Endothelial cell (in vitro differentiated cells): ENCODE results near the gene MXD4. TPM values are rescaled to one million over a fixed set of nuclear protein-coding genes. Genes with fewer than 3 reads are reported as not detected.

ENCODE experiments used
- DNase-seq: peaks from one replicate; pipeline ENCODE4 v3.0.0; 2021; ENCODE audit warnings: low spot score
- H3K27ac Mint-ChIP-seq: one replicate; pipeline ENCODE4 v1.8.0; 2021; ENCODE audit warnings: mixed read lengths, inconsistent platforms; ENCODE audit not compliant: unreplicated experiment
- H3K27me3 Mint-ChIP-seq: one replicate; pipeline ENCODE4 v1.8.0; 2021; ENCODE audit warnings: mild to moderate bottlenecking, moderate library complexity, mixed read lengths, inconsistent platforms; ENCODE audit not compliant: unreplicated experiment
- H3K36me3 Mint-ChIP-seq: one replicate; pipeline ENCODE4 v1.8.0; 2021; ENCODE audit warnings: mild to moderate bottlenecking, low read depth, mixed read lengths, inconsistent platforms; ENCODE audit not compliant: unreplicated experiment
- H3K4me1 Mint-ChIP-seq: one replicate; pipeline ENCODE4 v1.8.0; 2021; ENCODE audit warnings: mild to moderate bottlenecking, mixed read lengths, inconsistent platforms; ENCODE audit not compliant: unreplicated experiment
- H3K4me3 Mint-ChIP-seq: one replicate; pipeline ENCODE4 v1.8.0; 2021; ENCODE audit warnings: mild to moderate bottlenecking, mixed read lengths, inconsistent platforms; ENCODE audit not compliant: unreplicated experiment
- H3K9me3 Mint-ChIP-seq: one replicate; pipeline ENCODE4 v1.8.0; 2021; ENCODE audit warnings: mixed read lengths, inconsistent platforms; ENCODE audit not compliant: unreplicated experiment
- total RNA-seq: library from RNA; stranded (reverse); fragmentation: NEBNext Ultra II Directional; extraction: Animal tissue kit (Norgen Biotek cat#: 25700); gene quantifications from one replicate; pipeline ENCODE4 v1.2.1, GENCODE V29; 2021; ENCODE audit not compliant: unreplicated experiment
- TF ChIP-seq, protein P1 (sequence below): fragments of 200-600 bp; sonication (generic); IDR thresholded peaks from one replicate; pipeline ENCODE4 v1.5.0; 2021; ENCODE audit warnings: antibody characterized with exemption; ENCODE audit not compliant: unreplicated experiment

The MXD4 gene
- total RNA-seq, 1 donor from 2014 or later: 93.5 TPM

DNA sequence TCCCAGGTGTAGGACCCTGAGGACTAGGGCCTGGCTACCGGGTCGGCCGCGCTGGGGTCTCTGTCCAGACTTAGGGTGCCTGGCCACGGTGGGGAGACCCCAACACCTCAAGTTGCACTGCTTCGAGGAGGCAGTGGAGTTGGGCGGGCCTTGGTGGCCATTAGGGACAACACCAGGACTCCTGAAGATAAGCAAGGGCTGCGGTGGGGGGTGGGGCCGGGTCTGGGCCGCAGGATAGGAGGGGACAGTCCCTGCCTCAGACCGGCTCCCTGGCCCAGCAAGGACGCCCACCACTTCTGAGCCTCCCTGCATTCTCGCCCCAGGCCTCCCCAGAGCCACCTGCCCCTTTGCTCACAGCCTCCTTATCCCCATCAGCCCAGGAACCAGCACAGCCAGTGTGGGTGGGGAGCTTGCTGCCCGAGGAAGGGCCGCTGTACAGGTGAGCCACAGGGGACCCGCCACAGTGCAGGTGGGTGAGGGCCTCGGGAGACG is 5.5 kb upstream of the MXD4 start:
- H3K27ac Mint-ChIP-seq: no peak overlapping the region
- no peak overlapping the region for H3K4me3 Mint-ChIP-seq
- H3K4me1 Mint-ChIP-seq: no peaks in the 10 kb centered on the region
- no peaks in the 10 kb centered on the region for H3K9me3 Mint-ChIP-seq
- TF ChIP-seq, protein P1, sequence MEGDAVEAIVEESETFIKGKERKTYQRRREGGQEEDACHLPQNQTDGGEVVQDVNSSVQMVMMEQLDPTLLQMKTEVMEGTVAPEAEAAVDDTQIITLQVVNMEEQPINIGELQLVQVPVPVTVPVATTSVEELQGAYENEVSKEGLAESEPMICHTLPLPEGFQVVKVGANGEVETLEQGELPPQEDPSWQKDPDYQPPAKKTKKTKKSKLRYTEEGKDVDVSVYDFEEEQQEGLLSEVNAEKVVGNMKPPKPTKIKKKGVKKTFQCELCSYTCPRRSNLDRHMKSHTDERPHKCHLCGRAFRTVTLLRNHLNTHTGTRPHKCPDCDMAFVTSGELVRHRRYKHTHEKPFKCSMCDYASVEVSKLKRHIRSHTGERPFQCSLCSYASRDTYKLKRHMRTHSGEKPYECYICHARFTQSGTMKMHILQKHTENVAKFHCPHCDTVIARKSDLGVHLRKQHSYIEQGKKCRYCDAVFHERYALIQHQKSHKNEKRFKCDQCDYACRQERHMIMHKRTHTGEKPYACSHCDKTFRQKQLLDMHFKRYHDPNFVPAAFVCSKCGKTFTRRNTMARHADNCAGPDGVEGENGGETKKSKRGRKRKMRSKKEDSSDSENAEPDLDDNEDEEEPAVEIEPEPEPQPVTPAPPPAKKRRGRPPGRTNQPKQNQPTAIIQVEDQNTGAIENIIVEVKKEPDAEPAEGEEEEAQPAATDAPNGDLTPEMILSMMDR: no peak
- H3K36me3 Mint-ChIP-seq: peaks cover 4% of the 10 kb centered on the region
- DNase-seq: no peak
- H3K27me3 Mint-ChIP-seq: peaks cover 15% of the 10 kb centered on the region

- Mint-ChIP-seq H3K36me3 (peaks cover 4% of the 10 kb centered on the region), H3K27ac (no peak overlapping the region), H3K9me3 (no peaks in the 10 kb centered on the region), H3K4me1 (no peaks in the 10 kb centered on the region), H3K4me3 (no peak overlapping the region), H3K27me3 (peaks cover 15% of the 10 kb centered on the region)
- TF ChIP-seq, protein P1: no peak
- DNase-seq: no peak
Measured at GRCh38 chr4:2266821-2267220, 4.9 kb upstream of the MXD4 start.

GRCh38 chr4:2266181-2266580 is 4.3 kb upstream of the MXD4 start:
- no peak overlapping the region for H3K27ac Mint-ChIP-seq
- no peaks in the 10 kb centered on the region for H3K9me3 Mint-ChIP-seq
- TF ChIP-seq, protein P1: no peak
- H3K4me1 Mint-ChIP-seq: no peaks in the 10 kb centered on the region
- H3K36me3 Mint-ChIP-seq: peaks cover 4% of the 10 kb centered on the region
- no peak overlapping the region for H3K4me3 Mint-ChIP-seq
- no peak for DNase-seq
- peaks cover 15% of the 10 kb centered on the region for H3K27me3 Mint-ChIP-seq

DNA sequence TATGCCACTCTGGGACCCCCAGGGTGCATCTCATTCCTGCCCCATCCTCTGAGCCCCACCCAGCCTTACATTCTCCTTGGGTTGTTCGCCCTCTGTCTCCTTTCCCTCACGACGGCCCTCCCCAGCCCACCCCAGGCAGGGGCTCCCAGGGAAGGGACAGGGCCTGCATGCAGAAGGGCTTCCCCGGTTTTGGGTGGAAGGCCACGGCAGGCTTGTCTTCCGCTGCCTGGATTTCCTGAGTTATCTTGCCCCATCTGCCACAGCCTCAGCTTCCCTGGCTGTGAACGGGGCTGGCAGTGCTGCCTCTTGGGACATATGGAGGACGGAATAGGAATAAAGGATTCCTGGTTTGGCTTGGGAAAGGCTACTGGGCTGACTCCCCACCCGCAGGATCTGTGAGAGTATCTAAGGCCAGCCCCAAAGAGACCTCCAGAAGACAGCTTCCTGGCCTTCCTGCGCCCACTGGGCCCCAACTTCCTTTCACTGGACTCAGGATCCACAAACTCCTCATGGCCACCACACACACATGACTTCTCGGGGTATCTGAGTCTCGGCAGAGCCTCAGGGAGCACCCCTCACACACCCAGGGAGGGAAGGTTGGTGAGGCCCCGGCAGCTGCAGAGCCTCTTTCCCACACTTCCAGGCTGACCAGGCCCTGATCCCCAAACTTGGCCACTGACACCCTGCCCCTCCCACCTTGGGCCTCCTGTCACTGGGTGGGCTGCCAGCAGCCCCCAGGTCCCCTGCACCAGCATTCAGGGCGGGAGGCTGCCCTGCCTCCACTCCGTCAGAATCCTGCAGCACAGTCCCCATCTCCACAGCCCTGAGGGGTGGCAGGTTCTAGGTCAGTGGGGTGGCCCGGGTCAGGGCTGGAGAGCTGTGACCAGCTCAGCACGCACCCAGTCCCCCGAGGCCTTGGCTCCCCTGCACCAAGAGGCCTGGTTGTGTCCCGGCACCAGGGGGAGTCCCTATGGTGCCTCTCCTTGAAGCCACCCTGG is 3.5 kb upstream of the MXD4 start:
- no peaks in the 10 kb centered on the region for H3K9me3 Mint-ChIP-seq
- peaks cover 4% of the 10 kb centered on the region for H3K36me3 Mint-ChIP-seq
- H3K27me3 Mint-ChIP-seq: peaks cover 15% of the 10 kb centered on the region
- no peaks in the 10 kb centered on the region for H3K4me1 Mint-ChIP-seq
- TF ChIP-seq, protein P1: no peak
- DNase-seq: no peak
- H3K4me3 Mint-ChIP-seq: no peak overlapping the region
- H3K27ac Mint-ChIP-seq: no peak overlapping the region

DNA sequence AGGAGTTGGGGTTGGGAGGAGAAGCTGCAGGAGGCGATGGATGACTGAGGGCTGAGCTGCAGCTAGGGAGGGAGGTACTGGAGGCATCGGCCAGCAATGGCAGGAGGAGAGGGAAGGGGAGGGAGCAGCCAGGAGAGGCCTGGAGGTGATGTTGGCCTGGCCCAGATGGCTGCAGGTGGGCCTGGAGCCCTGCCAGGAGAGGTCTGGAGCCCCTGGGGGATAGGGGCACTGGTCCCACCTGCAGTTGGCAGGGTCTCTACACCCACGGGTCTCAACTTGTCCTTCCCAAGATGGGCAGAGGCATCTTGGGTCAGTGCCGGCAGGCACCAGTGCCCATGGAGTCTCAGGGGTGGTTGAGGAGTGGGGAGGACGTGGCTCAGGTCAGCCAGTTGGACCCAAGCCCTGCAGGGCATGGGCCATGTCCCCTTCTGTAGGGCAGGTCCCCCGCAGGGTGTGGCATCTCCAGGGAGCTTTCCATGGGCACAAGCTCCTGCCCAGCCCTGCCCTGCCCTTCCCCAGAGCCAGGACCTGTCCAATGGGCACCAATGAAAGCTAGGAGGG is 2.7 kb upstream of the MXD4 start:
- Mint-ChIP-seq H3K27me3 (peaks cover 10% of the 10 kb centered on the region), H3K4me3 (no peak overlapping the region), H3K4me1 (no peaks in the 10 kb centered on the region), H3K27ac (no peak overlapping the region), H3K9me3 (no peaks in the 10 kb centered on the region), H3K36me3 (peaks cover 2% of the 10 kb centered on the region)
- DNase-seq: no peak
- TF ChIP-seq, protein P1: no peak
